ENCODE measurements around the gene RNASEH2A.
"Not testable (repeated sequence)": the region's sequence is repeated elsewhere in the genome, so short reads cannot be mapped to it uniquely, and the experiment has no call there.

Gene RNASEH2A

GRCh38 chr19:12796146-12797071, 10.0 kb upstream of the RNASEH2A start:
- H2BK12ac ChIP-seq (ENCODE audit: low read length): no peak overlapping the region
- no peak overlapping the region for H3K9ac ChIP-seq (ENCODE audit: low read length)
- peaks cover 2% of the 10 kb centered on the region for H3K9me3 ChIP-seq (ENCODE audit: insufficient read depth, low read depth, low read length)
- no peak overlapping the region for H4K91ac ChIP-seq (ENCODE audit: low read depth, low read length)
- peaks cover 17 to 19% of the 10 kb centered on the region in 2 experiments for H3K36me3 ChIP-seq (ENCODE audit: control insufficient read depth in 1 of 2, insufficient read depth in 2 of 2, low read length in 2 of 2)
- H3K4me1 ChIP-seq (ENCODE audit: control insufficient read depth in 1 of 2, insufficient read depth in 2 of 2, low read length in 2 of 2): peaks cover 3 to 6% of the 10 kb centered on the region in 2 experiments
- no peak overlapping the region for H2AFZ ChIP-seq (ENCODE audit: insufficient read depth, low read length, poor library complexity)
- no peak overlapping the region for H3K4me3 ChIP-seq (ENCODE audit: low read depth, low read length)
- peaks cover 25% of the 10 kb centered on the region for H3K79me1 ChIP-seq (ENCODE audit: low read length)
- no peak overlapping the region for H3K4ac ChIP-seq (ENCODE audit: low read depth, low read length)
- no CpG with 5 or more reads among the region's 18 CpGs for WGBS (ENCODE audit: extremely low coverage, insufficient coverage, insufficient read length)
- no peaks in the 10 kb centered on the region for H3K27me3 ChIP-seq (ENCODE audit: insufficient read depth, low read length)
- H2BK5ac ChIP-seq (ENCODE audit: low read depth, low read length, poor library complexity): no peak overlapping the region
- no peak overlapping the region for H3K18ac ChIP-seq (ENCODE audit: low read length)
- H4K8ac ChIP-seq (ENCODE audit: low read depth, low read length): no peak overlapping the region
- H2AK5ac ChIP-seq (ENCODE audit: low read length): no peak overlapping the region
- no peak overlapping the region for H4K12ac ChIP-seq (ENCODE audit: low read depth, low read length)
- H3K14ac ChIP-seq (ENCODE audit: low read length): no peak overlapping the region
- peaks cover 24% of the 10 kb centered on the region for H3K79me2 ChIP-seq (ENCODE audit: control insufficient read depth, insufficient read depth, low read length, poor library complexity)
- H2BK120ac ChIP-seq (ENCODE audit: insufficient read depth, low read length, poor library complexity): no peak overlapping the region
- H3K23ac ChIP-seq (ENCODE audit: low read length): no peak overlapping the region
- H3K4me2 ChIP-seq (ENCODE audit: low read length): no peak overlapping the region
- H3K27ac ChIP-seq (ENCODE audit: low read depth, low read length): no peak overlapping the region
- peak; percentile 72 to 95 for DNase-seq

GRCh38 chr19:12797141-12797587, 9.2 kb upstream of the RNASEH2A start:
- Histone ChIP-seq H2BK12ac (ENCODE audit: low read length) (no peak overlapping the region), H2AFZ (ENCODE audit: insufficient read depth, low read length, poor library complexity) (no peak overlapping the region), H2BK5ac (ENCODE audit: low read depth, low read length, poor library complexity) (no peak overlapping the region), H4K8ac (ENCODE audit: low read depth, low read length) (no peak overlapping the region), H3K4me3 (ENCODE audit: low read depth, low read length) (no peak overlapping the region), H3K36me3 (ENCODE audit: control insufficient read depth in 1 of 2, insufficient read depth in 2 of 2, low read length in 2 of 2) (peaks cover 17 to 19% of the 10 kb centered on the region in 2 experiments), H4K91ac (ENCODE audit: low read depth, low read length) (no peak overlapping the region), H3K79me1 (ENCODE audit: low read length) (peaks cover 20% of the 10 kb centered on the region), H2BK120ac (ENCODE audit: insufficient read depth, low read length, poor library complexity) (no peak overlapping the region), H3K9ac (ENCODE audit: low read length) (no peak overlapping the region), H3K14ac (ENCODE audit: low read length) (no peak overlapping the region), H3K23ac (ENCODE audit: low read length) (no peak overlapping the region), H3K4me1 (ENCODE audit: control insufficient read depth in 1 of 2, insufficient read depth in 2 of 2, low read length in 2 of 2) (peaks cover 6 to 10% of the 10 kb centered on the region in 2 experiments), H2AK5ac (ENCODE audit: low read length) (no peak overlapping the region), H3K27me3 (ENCODE audit: insufficient read depth, low read length) (no peaks in the 10 kb centered on the region), H4K12ac (ENCODE audit: low read depth, low read length) (no peak overlapping the region), H3K9me3 (ENCODE audit: insufficient read depth, low read depth, low read length) (peaks cover 2% of the 10 kb centered on the region), H3K18ac (ENCODE audit: low read length) (no peak overlapping the region), H3K4ac (ENCODE audit: low read depth, low read length) (no peak overlapping the region), H3K27ac (ENCODE audit: low read depth, low read length) (no peak overlapping the region), H3K79me2 (ENCODE audit: control insufficient read depth, insufficient read depth, low read length, poor library complexity) (peaks cover 18% of the 10 kb centered on the region), H3K4me2 (ENCODE audit: low read length) (no peak overlapping the region)
- no CpG with 5 or more reads among the region's 6 CpGs for WGBS (ENCODE audit: extremely low coverage, insufficient coverage, insufficient read length)
- DNase-seq: no peak

GRCh38 chr19:12797607-12798006, 8.8 kb upstream of the RNASEH2A start:
- not testable (repeated sequence) for H3K27ac ChIP-seq (ENCODE audit: low read depth, low read length); DNase-seq; H3K14ac ChIP-seq (ENCODE audit: low read length); H4K12ac ChIP-seq (ENCODE audit: low read depth, low read length); H3K9me3 ChIP-seq (ENCODE audit: insufficient read depth, low read depth, low read length); H4K91ac ChIP-seq (ENCODE audit: low read depth, low read length); H3K27me3 ChIP-seq (ENCODE audit: insufficient read depth, low read length); H2BK12ac ChIP-seq (ENCODE audit: low read length); H3K4ac ChIP-seq (ENCODE audit: low read depth, low read length); H2BK120ac ChIP-seq (ENCODE audit: insufficient read depth, low read length, poor library complexity); H3K18ac ChIP-seq (ENCODE audit: low read length); H3K4me3 ChIP-seq (ENCODE audit: low read depth, low read length); H2AFZ ChIP-seq (ENCODE audit: insufficient read depth, low read length, poor library complexity); H3K9ac ChIP-seq (ENCODE audit: low read length); H3K4me2 ChIP-seq (ENCODE audit: low read length); H4K8ac ChIP-seq (ENCODE audit: low read depth, low read length); H2AK5ac ChIP-seq (ENCODE audit: low read length); H3K23ac ChIP-seq (ENCODE audit: low read length); H2BK5ac ChIP-seq (ENCODE audit: low read depth, low read length, poor library complexity)
- peaks cover 7 to 13% of the 10 kb centered on the region in 2 experiments for H3K4me1 ChIP-seq (ENCODE audit: control insufficient read depth in 1 of 2, insufficient read depth in 2 of 2, low read length in 2 of 2)
- H3K36me3 ChIP-seq (ENCODE audit: control insufficient read depth in 1 of 2, insufficient read depth in 2 of 2, low read length in 2 of 2): peaks cover 17% of the 10 kb centered on the region in 2 experiments
- H3K79me2 ChIP-seq (ENCODE audit: control insufficient read depth, insufficient read depth, low read length, poor library complexity): peaks cover 14% of the 10 kb centered on the region
- H3K79me1 ChIP-seq (ENCODE audit: low read length): peaks cover 15% of the 10 kb centered on the region
- no CpG with 5 or more reads among the region's 7 CpGs for WGBS (ENCODE audit: extremely low coverage, insufficient coverage, insufficient read length)

GRCh38 chr19:12799742-12800465, 6.5 kb upstream of the RNASEH2A start:
- no peak overlapping the region for H2AFZ ChIP-seq (ENCODE audit: insufficient read depth, low read length, poor library complexity)
- H3K36me3 ChIP-seq (ENCODE audit: control insufficient read depth in 1 of 2, insufficient read depth in 2 of 2, low read length in 2 of 2): peaks cover 17% of the 10 kb centered on the region in 2 experiments
- H3K23ac ChIP-seq (ENCODE audit: low read length): no peak overlapping the region
- H2BK5ac ChIP-seq (ENCODE audit: low read depth, low read length, poor library complexity): no peak overlapping the region
- no peak overlapping the region for H4K91ac ChIP-seq (ENCODE audit: low read depth, low read length)
- no peak overlapping the region for H3K14ac ChIP-seq (ENCODE audit: low read length)
- no peak overlapping the region for H3K9ac ChIP-seq (ENCODE audit: low read length)
- peaks cover 4 to 9% of the 10 kb centered on the region in 2 experiments for H3K4me1 ChIP-seq (ENCODE audit: control insufficient read depth in 1 of 2, insufficient read depth in 2 of 2, low read length in 2 of 2)
- peaks cover 6% of the 10 kb centered on the region for H3K79me2 ChIP-seq (ENCODE audit: control insufficient read depth, insufficient read depth, low read length, poor library complexity)
- no peak overlapping the region for H3K4ac ChIP-seq (ENCODE audit: low read depth, low read length)
- H3K27me3 ChIP-seq (ENCODE audit: insufficient read depth, low read length): no peaks in the 10 kb centered on the region
- WGBS (ENCODE audit: extremely low coverage, insufficient coverage, insufficient read length): no CpG with 5 or more reads among the region's 18 CpGs
- H4K12ac ChIP-seq (ENCODE audit: low read depth, low read length): no peak overlapping the region
- peaks cover 6% of the 10 kb centered on the region for H3K79me1 ChIP-seq (ENCODE audit: low read length)
- H2BK120ac ChIP-seq (ENCODE audit: insufficient read depth, low read length, poor library complexity): no peak overlapping the region
- no peak overlapping the region for H3K27ac ChIP-seq (ENCODE audit: low read depth, low read length)
- H2AK5ac ChIP-seq (ENCODE audit: low read length): no peak overlapping the region
- H3K9me3 ChIP-seq (ENCODE audit: insufficient read depth, low read depth, low read length): no peaks in the 10 kb centered on the region
- no peak overlapping the region for H3K18ac ChIP-seq (ENCODE audit: low read length)
- no peak overlapping the region for H4K8ac ChIP-seq (ENCODE audit: low read depth, low read length)
- H2BK12ac ChIP-seq (ENCODE audit: low read length): no peak overlapping the region
- H3K4me2 ChIP-seq (ENCODE audit: low read length): peak overlapping the region; percentile 92
- DNase-seq: no peak
- H3K4me3 ChIP-seq (ENCODE audit: low read depth, low read length): no peak overlapping the region

All from trophoblast cell (in vitro differentiated cells and primary cell).